ES-I3 (cell line): Measurements from ENCODE around the gene FLT3.
"Not testable (repeated sequence)": the region's sequence is repeated elsewhere in the genome, so short reads cannot be mapped to it uniquely, and the experiment has no call there.

Experiments used
- H3K36me3 ChIP-seq: 2 replicates; pipeline ENCODE4 v1.6.1; 2013; ENCODE audit warnings: mild to moderate bottlenecking, low read length, control low read depth, moderate library complexity; ENCODE audit not compliant: insufficient read depth
- H3K4me1 ChIP-seq: 2 replicates; pipeline ENCODE4 v1.6.1; 2013; ENCODE audit warnings: mild to moderate bottlenecking, control low read depth, low read length; ENCODE audit not compliant: insufficient read depth
- H3K9ac ChIP-seq: 2 replicates; pipeline ENCODE4 v1.6.1; 2013; ENCODE audit warnings: low read depth, mild to moderate bottlenecking, low read length, moderate library complexity
- H3K9me3 ChIP-seq: 2 replicates; pipeline ENCODE4 v1.6.1; 2013; ENCODE audit warnings: mild to moderate bottlenecking, low read length, moderate library complexity; ENCODE audit not compliant: control insufficient read depth, insufficient read depth

Gene FLT3

DNA sequence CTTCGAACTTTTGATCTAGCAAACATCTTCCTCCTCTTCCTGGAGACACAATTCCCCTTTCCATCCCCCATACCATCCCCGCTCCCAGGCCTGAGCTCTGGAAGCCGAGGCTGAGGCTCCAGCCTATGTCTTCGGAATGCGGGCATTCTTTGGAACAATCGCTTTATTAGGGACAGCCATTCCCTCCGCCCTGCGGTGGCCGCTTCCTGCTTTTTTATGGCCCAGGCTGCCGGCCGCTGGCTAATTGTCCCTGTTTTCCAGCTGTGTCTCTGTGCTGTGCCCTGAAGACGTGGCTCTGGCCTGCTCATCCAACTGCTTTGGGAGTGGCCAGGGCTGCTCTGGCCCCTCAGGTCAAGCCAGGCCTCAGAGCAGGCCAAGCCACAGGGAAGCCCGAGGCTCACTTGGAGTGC lies 129.1 kb downstream of the FLT3 start:
- Histone ChIP-seq H3K9ac (no peak overlapping the region), H3K36me3 (no peaks in the 10 kb centered on the region), H3K9me3 (no peaks in the 10 kb centered on the region), H3K4me1 (peaks cover 12% of the 10 kb centered on the region; the same call in 1 of the 2 replicates)

DNA sequence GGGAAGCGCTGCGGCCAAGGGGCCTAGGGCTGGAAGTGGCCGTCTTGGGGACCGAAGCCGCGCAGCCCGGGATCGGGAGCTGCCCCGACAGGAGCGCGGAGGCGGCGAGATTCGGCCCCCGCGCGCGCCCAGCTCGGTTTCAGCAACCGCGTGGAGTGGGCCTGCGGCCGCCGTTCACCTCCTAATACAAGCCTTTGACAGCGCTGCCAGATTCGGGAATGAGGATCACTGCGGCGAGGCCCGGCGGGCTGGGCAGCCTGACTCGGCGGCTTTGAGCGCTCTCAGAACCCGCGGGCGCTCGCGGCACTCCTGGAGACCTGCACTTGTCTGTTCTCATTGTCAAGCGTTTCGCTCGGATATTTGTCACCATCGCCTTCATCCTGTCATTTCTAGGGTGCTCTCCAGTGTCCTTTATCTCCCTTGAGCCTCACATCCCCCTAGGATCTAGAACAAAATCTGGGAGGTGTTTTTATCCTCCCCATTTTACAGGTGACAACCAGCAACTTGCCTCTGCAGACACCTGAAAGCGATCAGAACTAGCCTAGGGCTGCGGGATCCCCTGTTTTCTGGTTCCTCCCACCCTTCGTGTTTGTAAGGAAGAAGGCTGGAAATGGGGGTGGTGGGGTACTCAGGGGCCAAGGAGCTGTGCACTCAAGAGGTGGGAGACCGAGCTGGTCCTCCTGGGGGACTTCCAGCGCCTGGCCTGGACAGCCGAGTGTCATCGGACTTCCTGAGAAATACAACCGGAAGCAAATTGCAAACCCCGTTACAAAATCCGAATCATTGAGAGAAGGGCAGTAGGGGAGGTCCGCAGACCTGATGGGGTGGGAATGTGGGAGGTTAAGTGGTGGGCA lies 129.8 kb downstream of the FLT3 start:
- H3K36me3 ChIP-seq = no peaks in the 10 kb centered on the region
- H3K4me1 ChIP-seq = peaks cover 14% of the 10 kb centered on the region; the same call in 1 of the 2 replicates
- no peak overlapping the region for H3K9ac ChIP-seq
- H3K9me3 ChIP-seq = no peaks in the 10 kb centered on the region

DNA sequence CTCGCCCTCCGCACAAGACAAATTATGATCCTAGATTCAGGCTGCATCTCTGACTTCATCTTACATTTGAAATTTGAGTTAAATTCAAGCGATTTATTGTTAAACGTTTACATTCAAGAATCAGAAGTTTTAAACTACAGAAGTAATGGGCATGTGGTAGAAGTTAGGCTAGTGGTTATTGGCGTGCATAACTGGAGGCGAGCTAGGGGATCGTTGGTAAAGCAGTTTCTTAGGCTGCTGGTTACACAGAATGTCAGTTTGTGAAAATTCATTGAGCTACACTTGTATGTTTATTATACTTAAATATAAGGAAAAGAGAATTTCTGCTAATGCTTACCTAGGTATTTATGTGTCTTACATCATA lies 130.5 kb downstream of the FLT3 start:
- Histone ChIP-seq H3K9ac (no peak overlapping the region), H3K9me3 (no peaks in the 10 kb centered on the region), H3K36me3 (no peaks in the 10 kb centered on the region), H3K4me1 (peaks cover 19% of the 10 kb centered on the region; the same call in 1 of the 2 replicates)

DNA sequence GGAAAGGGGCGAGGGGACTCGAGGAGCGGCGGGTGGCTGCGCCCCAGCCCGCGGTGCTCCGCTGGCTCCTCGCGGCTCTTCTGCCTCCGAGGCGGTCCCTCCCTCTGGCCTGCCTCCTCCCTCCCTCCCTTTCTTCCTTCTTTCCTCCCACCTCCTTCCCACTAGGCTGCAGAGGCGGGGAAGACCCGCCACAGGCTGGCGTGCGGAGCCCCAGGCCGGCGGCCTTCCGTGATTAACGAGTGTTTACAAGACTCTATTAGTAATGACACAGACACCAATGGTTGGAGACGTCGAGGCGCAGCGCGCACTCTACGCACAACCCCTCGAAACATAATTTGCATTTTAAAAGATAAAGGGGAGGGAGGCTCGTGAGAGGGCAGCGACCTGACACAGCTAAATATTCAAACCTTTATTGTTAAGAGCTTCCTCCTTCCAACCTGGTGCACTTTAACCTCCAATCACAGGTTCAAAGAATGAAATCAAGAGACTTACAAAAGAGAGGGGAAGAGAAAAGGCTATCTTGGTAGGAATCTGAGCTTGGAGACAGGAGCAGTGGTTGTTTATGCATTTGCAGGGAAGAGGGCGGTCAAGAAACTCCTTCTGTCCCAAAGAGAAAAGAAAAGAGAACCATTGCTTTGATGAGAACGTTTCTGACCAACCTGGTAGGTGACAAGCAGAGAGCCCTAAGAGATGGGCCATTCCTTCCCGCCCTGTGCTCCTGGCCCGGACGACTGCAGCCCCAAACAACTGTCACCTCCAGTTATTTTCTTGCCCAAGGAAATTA lies 131.1 kb downstream of the FLT3 start, which contains the start of gene CDX2:
Gene CDX2, minus strand, starts transcription at position 234 of the 784 bp plus-strand sequence. CDS start 309 bp downstream, outside the sequence.
- Histone ChIP-seq H3K9me3 (no peaks in the 10 kb centered on the region), H3K4me1 (peaks cover 19% of the 10 kb centered on the region; the same call in 1 of the 2 replicates), H3K9ac (peak within 1 kb of the TSS; percentile 35; the same call in 1 of the 2 replicates), H3K36me3 (no peaks in the 10 kb centered on the region)

DNA sequence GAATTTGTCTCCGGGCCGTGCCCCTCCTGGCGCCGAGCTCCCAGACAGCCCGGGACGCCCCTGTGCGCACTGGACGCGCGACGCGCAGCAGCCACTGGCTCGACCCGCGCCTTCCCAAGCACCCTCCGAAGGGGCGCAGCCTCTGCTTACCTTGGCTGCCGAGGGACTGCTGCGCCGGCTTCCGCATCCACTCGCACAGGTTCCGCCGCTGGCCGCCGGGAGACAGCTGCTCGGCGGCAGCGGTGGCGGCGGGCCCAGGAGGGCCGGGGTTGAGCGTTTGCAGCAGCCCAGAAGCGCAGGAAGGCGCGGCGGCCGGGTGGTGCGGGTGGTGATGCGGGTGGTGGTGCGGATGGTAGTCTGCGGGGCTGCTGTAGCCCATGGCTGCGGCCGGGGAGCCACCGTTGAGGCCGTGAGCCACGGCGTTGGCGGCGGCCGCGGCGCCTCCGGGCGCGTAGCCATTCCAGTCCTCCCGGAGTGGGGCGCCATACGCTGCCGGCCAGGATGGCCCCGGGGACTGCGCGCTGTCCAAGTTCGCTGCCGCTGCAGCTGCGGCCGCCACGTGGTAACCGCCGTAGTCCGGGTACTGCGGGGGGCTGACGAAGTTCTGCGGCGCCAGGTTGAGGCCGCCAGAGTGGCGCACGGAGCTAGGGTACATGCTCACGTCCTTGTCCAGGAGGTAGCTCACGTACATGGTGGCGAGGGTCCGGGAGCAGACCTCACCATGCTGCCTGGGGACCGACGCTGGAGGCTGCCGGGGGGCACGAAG lies 131.9 kb downstream of the FLT3 start:
- H3K36me3 ChIP-seq = no peaks in the 10 kb centered on the region
- H3K4me1 ChIP-seq = peaks cover 19% of the 10 kb centered on the region; the same call in 1 of the 2 replicates
- H3K9ac ChIP-seq = peak overlapping the region; percentile 35; the same call in 1 of the 2 replicates
- H3K9me3 ChIP-seq = no peaks in the 10 kb centered on the region

DNA sequence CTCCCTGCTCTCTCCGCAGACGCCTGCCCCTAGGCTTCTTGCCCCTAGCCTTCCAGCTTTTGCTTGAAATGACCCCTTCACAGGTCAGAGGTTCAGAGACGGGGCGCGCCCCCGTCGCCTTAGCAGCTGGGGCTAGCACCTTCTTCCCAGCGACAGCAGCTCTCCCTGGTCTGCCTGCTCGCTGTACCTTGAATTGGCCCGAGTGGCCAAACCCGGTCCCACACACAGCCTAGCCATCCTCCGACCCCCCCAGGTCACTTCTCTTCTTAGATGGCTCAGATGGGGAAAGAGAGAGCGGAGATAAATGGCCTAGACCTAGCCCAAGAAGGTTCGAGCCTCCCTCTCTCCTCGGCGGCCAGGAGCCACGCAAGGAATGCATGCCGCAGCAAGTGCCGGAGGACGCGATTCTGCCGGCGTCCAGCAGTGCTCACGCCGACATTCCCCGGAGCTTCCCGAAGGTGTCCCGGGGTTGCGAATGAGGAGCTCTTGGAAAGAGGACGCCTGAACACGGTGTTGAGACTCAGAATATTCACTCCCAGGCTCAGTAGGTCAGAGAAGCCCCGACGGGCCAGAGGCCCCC lies 132.6 kb downstream of the FLT3 start:
- Histone ChIP-seq H3K4me1 (peaks cover 19% of the 10 kb centered on the region; the same call in 1 of the 2 replicates), H3K9ac (no peak overlapping the region), H3K9me3 (no peaks in the 10 kb centered on the region), H3K36me3 (no peaks in the 10 kb centered on the region)

DNA sequence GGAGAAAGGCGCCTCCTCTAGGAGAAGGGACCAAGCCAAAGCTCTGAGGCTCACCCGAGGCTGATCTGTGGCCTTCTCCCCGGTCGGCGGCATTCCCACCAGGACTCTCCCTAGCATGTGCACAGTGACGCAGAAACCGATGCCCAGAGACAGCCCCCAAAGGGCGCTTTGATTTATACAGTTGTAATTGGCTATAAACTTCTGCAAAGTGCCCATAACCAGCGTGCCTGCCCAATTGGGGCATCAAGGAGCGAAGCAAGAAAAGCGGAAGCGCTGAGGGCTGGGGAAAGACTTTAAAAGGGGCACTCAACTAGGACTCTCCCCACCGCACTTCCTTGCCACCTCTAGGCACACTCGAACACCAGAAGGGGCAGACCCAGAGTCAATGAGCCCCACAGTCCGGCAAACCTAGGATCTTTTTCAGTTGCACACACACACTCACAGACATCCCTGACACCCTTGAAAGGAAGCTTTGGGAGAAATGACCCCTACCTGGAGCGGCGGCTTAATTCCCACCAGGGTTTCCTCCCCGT lies 133.1 kb downstream of the FLT3 start:
- no peaks in the 10 kb centered on the region for H3K36me3 ChIP-seq
- no peaks in the 10 kb centered on the region for H3K9me3 ChIP-seq
- H3K9ac ChIP-seq = no peak overlapping the region
- peaks cover 23% of the 10 kb centered on the region; the same call in 1 of the 2 replicates for H3K4me1 ChIP-seq

DNA sequence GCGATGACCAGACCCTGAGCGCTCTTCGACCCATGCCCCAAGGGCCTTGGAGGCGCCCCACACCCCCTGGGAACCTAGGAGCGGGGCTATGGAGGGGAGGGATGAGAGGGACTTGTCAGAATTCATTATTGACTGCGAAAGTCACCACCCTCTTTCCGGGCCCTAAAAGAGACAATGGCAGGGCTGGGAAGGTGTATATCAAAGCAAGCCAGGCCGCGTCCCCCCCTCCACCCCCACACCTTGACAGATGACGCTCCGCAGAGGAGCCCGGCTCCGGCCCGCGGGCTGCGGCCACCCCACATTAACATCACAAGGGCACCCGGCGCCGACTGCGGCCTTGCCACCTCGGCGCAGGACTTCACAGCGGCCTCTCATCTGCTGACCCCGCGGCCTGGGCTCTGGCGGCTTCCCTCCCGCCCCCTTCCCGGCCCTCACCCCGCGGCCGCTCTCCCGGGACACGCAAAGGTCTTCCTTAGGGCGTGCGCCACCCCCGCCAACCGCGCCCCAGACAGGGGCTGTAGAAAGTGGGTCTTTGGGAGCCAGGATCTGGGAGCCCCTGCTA lies 133.7 kb downstream of the FLT3 start:
- Histone ChIP-seq H3K4me1 (peaks cover 25% of the 10 kb centered on the region; the same call in 1 of the 2 replicates), H3K9ac (no peak overlapping the region; the same call in 1 of the 2 replicates), H3K36me3 (no peaks in the 10 kb centered on the region), H3K9me3 (no peaks in the 10 kb centered on the region)

DNA sequence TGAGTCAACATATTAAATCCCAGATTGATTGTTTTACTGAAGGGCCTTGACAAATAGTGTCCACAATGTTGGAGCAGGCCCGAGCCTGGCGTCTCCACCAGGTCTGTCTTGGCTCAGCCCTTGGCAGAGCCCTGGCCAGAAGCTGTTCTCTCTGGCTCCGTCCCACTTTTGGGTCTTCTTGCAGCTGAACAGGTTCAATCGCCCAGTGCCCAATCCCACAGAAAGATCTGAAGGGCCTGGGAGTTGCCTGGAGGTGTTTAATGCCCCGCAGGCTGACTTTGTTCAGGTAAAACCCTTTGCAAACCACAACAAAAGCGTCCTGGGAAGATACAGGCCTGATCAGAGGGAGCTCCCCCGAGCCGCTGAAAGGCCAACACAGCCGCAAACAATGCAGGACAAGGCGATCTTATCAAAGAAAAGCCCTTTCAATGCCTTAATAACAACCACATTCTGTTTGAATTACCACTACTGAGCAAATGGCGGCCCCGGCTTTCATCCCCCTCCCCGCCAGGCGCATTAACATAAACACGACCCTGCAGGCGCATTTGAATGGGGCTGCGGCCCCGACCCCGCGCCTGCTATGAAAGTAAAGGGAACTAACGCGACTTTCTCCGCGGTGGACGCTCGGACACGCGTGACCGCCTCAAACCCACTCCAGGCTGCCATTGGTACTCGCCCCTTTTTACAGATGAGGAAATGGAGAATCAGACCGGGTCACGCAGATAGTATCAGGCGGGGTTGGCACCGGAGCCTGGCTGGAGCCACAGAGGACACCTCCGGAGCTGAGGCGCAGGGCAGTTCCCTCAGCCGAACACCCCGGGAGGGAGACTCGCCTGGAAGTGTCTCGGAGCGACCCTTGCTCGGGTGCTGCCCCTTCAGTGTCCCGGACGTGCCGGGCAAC lies 134.4 kb downstream of the FLT3 start:
- no peak overlapping the region; the same call in 1 of the 2 replicates for H3K9ac ChIP-seq
- H3K36me3 ChIP-seq = no peaks in the 10 kb centered on the region
- H3K4me1 ChIP-seq = peaks cover 24% of the 10 kb centered on the region
- H3K9me3 ChIP-seq = no peaks in the 10 kb centered on the region

DNA sequence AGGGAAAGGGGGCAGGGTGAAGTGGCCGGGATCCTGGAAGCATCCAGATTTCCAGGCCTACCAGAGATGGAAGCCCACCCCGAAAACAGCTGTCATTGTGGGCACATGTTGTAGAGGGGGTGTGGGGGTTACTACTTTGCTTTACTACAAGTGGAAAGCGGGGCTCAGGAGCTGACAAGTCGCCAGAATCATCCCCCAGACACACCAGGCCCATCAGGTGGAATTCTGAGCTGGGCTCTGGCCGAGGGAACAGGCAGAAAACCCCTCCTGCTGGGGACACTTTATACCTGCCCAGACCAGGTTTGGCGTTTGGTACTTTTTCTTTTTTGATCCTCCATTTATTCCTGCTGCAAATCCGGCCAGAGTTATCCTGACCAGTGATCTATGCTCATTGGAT lies 135.0 kb downstream of the FLT3 start:
- H3K4me1 ChIP-seq = peaks cover 20% of the 10 kb centered on the region
- H3K9ac ChIP-seq = no peak overlapping the region
- H3K9me3 ChIP-seq = no peaks in the 10 kb centered on the region
- H3K36me3 ChIP-seq = no peaks in the 10 kb centered on the region

DNA sequence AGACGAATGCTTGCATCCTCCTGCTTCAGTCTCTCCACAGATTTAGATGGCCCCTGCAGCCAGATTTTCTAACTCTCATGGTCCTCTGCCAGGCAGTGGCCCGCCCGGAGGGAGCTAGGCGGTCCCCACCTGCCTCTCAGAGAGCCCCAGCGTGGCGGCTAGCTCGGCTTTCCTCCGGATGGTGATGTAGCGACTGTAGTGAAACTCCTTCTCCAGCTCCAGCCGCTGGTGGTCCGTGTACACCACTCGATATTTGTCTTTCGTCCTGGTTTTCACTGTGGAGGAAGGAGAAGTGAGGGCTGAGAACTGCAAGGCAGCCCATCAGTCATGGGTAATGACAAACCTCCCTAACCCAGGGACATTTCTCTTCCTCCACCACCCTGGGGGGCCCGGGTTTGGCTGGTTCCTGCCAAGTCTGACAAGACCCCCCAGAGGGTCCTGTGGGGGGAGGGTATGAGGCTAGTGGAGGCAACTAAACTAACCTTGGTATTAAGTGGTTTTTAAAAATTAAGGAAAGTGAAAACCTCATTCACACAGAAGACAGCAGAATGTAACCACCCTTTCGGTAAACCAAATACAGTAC lies 135.5 kb downstream of the FLT3 start:
- Histone ChIP-seq H3K9ac (no peak overlapping the region), H3K36me3 (no peaks in the 10 kb centered on the region), H3K4me1 (peaks cover 20% of the 10 kb centered on the region), H3K9me3 (no peaks in the 10 kb centered on the region)

DNA sequence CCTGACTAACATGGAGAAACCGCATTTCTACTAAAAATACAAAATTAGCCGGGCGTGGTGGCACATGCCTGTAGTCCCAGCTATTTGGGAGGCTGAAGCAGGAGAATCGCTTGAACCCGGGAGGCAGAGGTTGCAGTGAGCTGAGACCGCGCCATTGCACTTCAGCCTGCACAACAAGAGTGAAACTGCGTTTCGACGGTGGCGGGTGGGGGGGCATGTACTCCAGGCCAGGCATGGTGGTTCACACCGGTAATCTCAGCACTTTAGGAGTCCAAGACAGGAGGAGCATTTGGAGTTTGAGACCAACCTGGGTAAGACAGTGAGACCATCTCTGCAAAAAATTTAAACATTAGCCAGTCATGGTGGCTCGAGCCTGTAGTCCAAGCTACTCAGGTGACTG lies 136.2 kb downstream of the FLT3 start:
- not testable (repeated sequence) for H3K9ac ChIP-seq, H3K9me3 ChIP-seq, H3K36me3 ChIP-seq
- H3K4me1 ChIP-seq = peaks cover 17% of the 10 kb centered on the region
